Measurements from ENCODE around the gene TERT. TPM values are rescaled to one million over a fixed set of nuclear protein-coding genes. Genes with fewer than 3 reads are reported as not detected.
"Not testable (repeated sequence)": the region's sequence is repeated elsewhere in the genome, so short reads cannot be mapped to it uniquely, and the experiment has no call there.

The TERT gene
- total and polyA plus RNA-seq, 12 donors, result not detected

- Histone ChIP-seq H3K27ac (no peak overlapping the region), H3K36me3 (no peaks in the 10 kb centered on the region), H3K4me1 (no peaks in the 10 kb centered on the region), H3K4me3 (no peak overlapping the region), H3K9me3 (peaks cover 0 to 4% (median 0%) of the 10 kb centered on the region in 11 donors), H3K27me3 (peaks cover 0 to 19% (median 4%) of the 10 kb centered on the region in 7 donors)
- 21 to 32% methylated on average over 7 of the region's 7 CpGs for WGBS, 2 donors
- TF ChIP-seq CTCF (IDR thresholded peaks at IDR 0.05), result no peak
- no peak for DNase-seq
- peak in 1 of 8 donors; percentile 13 for ATAC-seq
- intact Hi-C loops (cut with DNase I), result loop anchor here in 1 of 10 donors (10.0 kb wide), 1 partner anchor 215 kb away; the partner anchor contains the start of gene SLC6A3
Observed at GRCh38 chr5:1229822-1230221, 65.0 kb downstream of the TERT start.

DNA sequence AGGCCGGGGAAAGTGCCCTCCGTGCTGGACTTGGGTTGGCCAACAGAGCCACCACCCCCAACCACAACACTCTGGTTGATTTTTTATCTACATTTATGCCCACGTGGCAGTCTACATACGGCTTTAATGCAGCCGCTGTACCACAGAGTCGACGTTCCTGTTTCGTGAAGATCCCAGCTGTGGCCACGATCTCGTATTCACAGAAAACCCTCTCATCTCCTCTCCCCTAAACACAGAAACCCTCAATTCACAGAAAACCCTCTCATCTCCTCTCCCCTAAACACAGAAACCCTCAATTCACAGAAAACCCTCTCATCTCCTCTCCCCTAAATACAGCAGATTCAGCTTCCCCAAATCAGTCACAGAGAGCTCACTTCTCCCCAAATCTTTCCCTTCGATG lies 65.8 kb downstream of the TERT start:
- H3K4me1 ChIP-seq; intact Hi-C loops (cut with DNase I); H3K4me3 ChIP-seq; H3K36me3 ChIP-seq; H3K9me3 ChIP-seq; H3K27ac ChIP-seq; ATAC-seq; DNase-seq: not testable (repeated sequence)
- peaks cover 0 to 22% (median 5%) of the 10 kb centered on the region in 7 donors for H3K27me3 ChIP-seq
- WGBS, 2 donors, result 85 to 88% methylated on average over 11 of the region's 11 CpGs

GRCh38 chr5:1228120-1228519 lies 66.7 kb downstream of the TERT start:
- H3K27ac ChIP-seq, result no peak overlapping the region
- no peak for TF ChIP-seq CTCF (IDR thresholded peaks at IDR 0.05)
- H3K27me3 ChIP-seq, result peaks cover 0 to 21% (median 5%) of the 10 kb centered on the region in 7 donors
- DNase-seq (no peak), ATAC-seq (no peak)
- H3K9me3 ChIP-seq, result no peaks in the 10 kb centered on the region
- 63 to 68% methylated on average over 15 of the region's 15 CpGs for WGBS, 2 donors
- H3K4me3 ChIP-seq, result no peak overlapping the region
- H3K36me3 ChIP-seq, result no peaks in the 10 kb centered on the region
- intact Hi-C loops (cut with DNase I), result no loop called here
- H3K4me1 ChIP-seq, result no peaks in the 10 kb centered on the region

GRCh38 chr5:1227667-1228066 lies 67.2 kb downstream of the TERT start:
- H3K4me3 ChIP-seq, result no peak overlapping the region
- H3K27ac ChIP-seq, result no peak overlapping the region
- ATAC-seq (no peak), DNase-seq (no peak)
- no peaks in the 10 kb centered on the region for H3K4me1 ChIP-seq
- intact Hi-C loops (cut with DNase I), result no loop called here
- WGBS, 2 donors, result 64 to 66% methylated on average over 14 of the region's 14 CpGs
- TF ChIP-seq CTCF (IDR thresholded peaks at IDR 0.05), result no peak
- H3K9me3 ChIP-seq, result no peaks in the 10 kb centered on the region
- peaks cover 0 to 19% (median 5%) of the 10 kb centered on the region in 7 donors for H3K27me3 ChIP-seq
- H3K36me3 ChIP-seq, result no peaks in the 10 kb centered on the region

DNA sequence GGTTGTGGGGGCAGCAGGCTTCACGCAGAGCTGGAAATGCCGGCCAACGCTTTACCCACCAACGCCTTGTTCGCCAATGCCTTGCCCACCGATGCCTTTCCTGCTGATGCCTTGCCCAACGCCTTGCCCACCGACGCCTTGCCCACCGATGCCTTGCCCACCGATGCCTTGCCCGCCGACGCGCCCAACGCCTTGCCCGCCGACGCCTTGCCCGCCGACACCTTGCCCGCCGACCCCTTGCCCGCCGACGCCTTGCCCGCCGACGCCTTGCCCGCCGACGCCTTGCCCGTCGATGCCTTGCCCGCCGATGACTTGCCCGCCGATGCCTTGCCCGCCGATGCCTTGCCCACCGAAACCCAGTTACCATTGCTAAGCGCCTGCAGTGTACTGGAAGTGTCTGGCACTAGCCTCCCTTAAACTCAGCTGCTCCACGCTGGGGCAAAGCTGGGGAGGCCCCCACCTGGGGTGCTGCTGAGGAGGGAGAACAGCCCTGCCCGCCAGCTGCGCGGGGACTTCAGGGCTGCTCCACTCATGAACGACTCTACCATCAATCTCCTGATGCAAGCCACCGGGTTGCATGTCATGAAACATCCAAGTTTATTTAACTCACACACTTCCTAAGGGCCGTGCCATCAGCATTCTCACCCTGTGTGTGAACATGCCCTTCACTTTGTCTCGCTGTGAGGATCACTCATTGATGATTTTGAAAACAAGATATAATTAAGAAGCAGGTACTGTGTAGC lies 67.9 kb downstream of the TERT start:
- 86 to 90% methylated on average over 49 to 50 of the region's 50 CpGs for WGBS, 2 donors
- ATAC-seq, result no peak
- Histone ChIP-seq H3K27ac (no peak overlapping the region), H3K4me1 (no peaks in the 10 kb centered on the region), H3K9me3 (no peaks in the 10 kb centered on the region), H3K27me3 (peaks cover 0 to 18% (median 5%) of the 10 kb centered on the region in 7 donors), H3K4me3 (no peak overlapping the region), H3K36me3 (no peaks in the 10 kb centered on the region)
- TF ChIP-seq CTCF (IDR thresholded peaks at IDR 0.05), result no peak
- DNase-seq, result no peak
- intact Hi-C loops (cut with DNase I), result no loop called here

All from heart right ventricle (tissue), 16 donors.